ENCODE data around the gene HBS1L. TPM values are rescaled to one million over a fixed set of nuclear protein-coding genes. Genes with fewer than 3 reads are reported as not detected.

Gene HBS1L
- total and polyA plus RNA-seq, 2 of the 4 experiments (the other 2 are of a cell fraction), result 45.1 to 120 TPM

- H3K27ac ChIP-seq (ENCODE audit: insufficient read depth, low read length), result no peak overlapping the region
- ChIA-PET POLR2A (ENCODE audit: unreplicated experiment) (no interaction called here), CTCF (interaction anchor here (0.9 kb wide), 1 partner anchor 10 kb away, joined by 3 read pairs; no protein-coding TSS in a partner anchor)
- H4K8ac ChIP-seq (ENCODE audit: low read depth in 2 of 2, low read length in 2 of 2), result no peak overlapping the region
- H3K27me3 ChIP-seq (ENCODE audit: control insufficient read depth, insufficient read depth, low read length), result no peaks in the 10 kb centered on the region
- no peak overlapping the region for H3K4ac ChIP-seq (ENCODE audit: low read depth, low read length)
- H4K5ac ChIP-seq (ENCODE audit: low read depth, low read length), result no peak overlapping the region
- no peak overlapping the region for H3K18ac ChIP-seq (ENCODE audit: low read depth, low read length)
- H2AFZ ChIP-seq (replicated peaks; ENCODE audit: low read length, poor library complexity), result no peak overlapping the region
- ATAC-seq (ENCODE audit: low read depth), result no peak
- H3K14ac ChIP-seq (replicated peaks; ENCODE audit: low read depth, low read length), result no peak overlapping the region
- H2BK20ac ChIP-seq (ENCODE audit: low read depth, low read length), result no peak overlapping the region
- H2AK5ac ChIP-seq (ENCODE audit: low read depth, low read length), result no peak overlapping the region
- no peaks in the 10 kb centered on the region for H4K20me1 ChIP-seq (ENCODE audit: insufficient read depth, low read length)
- no peak overlapping the region for H2BK15ac ChIP-seq (ENCODE audit: low read depth, low read length)
- dilution Hi-C loops (cut with HindIII; ENCODE audit: low sequenced_read_pairs, unreplicated experiment), result no loop called here
- no peak overlapping the region for H2BK5ac ChIP-seq (ENCODE audit: low read depth, low read length, poor library complexity, severe bottlenecking)
- H2BK120ac ChIP-seq (ENCODE audit: low read depth, low read length), result no peak overlapping the region
- H4K91ac ChIP-seq (ENCODE audit: insufficient read depth, low read depth, low read length), result no peak overlapping the region
- in situ Hi-C loops (cut with MboI; ENCODE audit: low sequenced_read_pairs), result no loop called here
- no peaks in the 10 kb centered on the region for H3K4me1 ChIP-seq (ENCODE audit: control insufficient read depth, insufficient read depth, low read length)
- no CpG with 5 or more reads among the region's 1 CpG for WGBS, 2 experiments (ENCODE audit: extremely low coverage in 2 of 2, insufficient read length in 1 of 2)
- H3K9me1 ChIP-seq (ENCODE audit: insufficient read depth, low read length), result no peaks in the 10 kb centered on the region
- no peak overlapping the region for H3K4me3 ChIP-seq (ENCODE audit: insufficient read depth, low read depth, low read length)
- no peak overlapping the region for H3K23ac ChIP-seq (ENCODE audit: low read depth, low read length)
- H3K9me3 ChIP-seq (ENCODE audit: control insufficient read depth, insufficient read depth, low read length), result no peaks in the 10 kb centered on the region
- peaks cover 5% of the 10 kb centered on the region for H3K36me3 ChIP-seq (ENCODE audit: control insufficient read depth, insufficient read depth, low read length)
- TF ChIP-seq RFX5 (IDR thresholded peaks at IDR 0.05; ENCODE audit: low read depth, low read length) (no peak), CEBPB (IDR thresholded peaks at IDR 0.05; ENCODE audit: low read depth, low read length) (no peak), NFE2L2 (IDR thresholded peaks at IDR 0.05; ENCODE audit: low read depth, low read length) (no peak), CHD1 (IDR thresholded peaks at IDR 0.05; ENCODE audit: low read depth, low read length) (no peak), SMC3 (IDR thresholded peaks at IDR 0.05; ENCODE audit: low read depth, low read length) (no peak), FOS (IDR thresholded peaks at IDR 0.05; ENCODE audit: low read depth, low read length) (no peak), POLR2A (IDR thresholded peaks at IDR 0.05; ENCODE audit: low read depth, low read length) (no peak), MAFK (IDR thresholded peaks at IDR 0.05; ENCODE audit: low read depth, low read length) (no peak), RCOR1 (IDR thresholded peaks at IDR 0.05; ENCODE audit: insufficient replicate concordance, low read length) (no peak), MXI1 (IDR thresholded peaks at IDR 0.05; ENCODE audit: borderline replicate concordance, low read depth, low read length) (no peak), CTCF (conservative IDR thresholded peaks at IDR 0.05; ENCODE audit: low read depth, low read length) (no peak), RAD21 (IDR thresholded peaks at IDR 0.05; ENCODE audit: low read length) (no peak), BHLHE40 (IDR thresholded peaks at IDR 0.05; ENCODE audit: low read depth, low read length) (no peak), MAZ (IDR thresholded peaks at IDR 0.05; ENCODE audit: borderline replicate concordance, low read depth, low read length) (no peak)
- TF ChIP-seq, protein P1, sequence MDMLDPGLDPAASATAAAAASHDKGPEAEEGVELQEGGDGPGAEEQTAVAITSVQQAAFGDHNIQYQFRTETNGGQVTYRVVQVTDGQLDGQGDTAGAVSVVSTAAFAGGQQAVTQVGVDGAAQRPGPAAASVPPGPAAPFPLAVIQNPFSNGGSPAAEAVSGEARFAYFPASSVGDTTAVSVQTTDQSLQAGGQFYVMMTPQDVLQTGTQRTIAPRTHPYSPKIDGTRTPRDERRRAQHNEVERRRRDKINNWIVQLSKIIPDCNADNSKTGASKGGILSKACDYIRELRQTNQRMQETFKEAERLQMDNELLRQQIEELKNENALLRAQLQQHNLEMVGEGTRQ (IDR thresholded peaks at IDR 0.05; ENCODE audit: low read depth, low read length), result no peak
- TF ChIP-seq, protein P2, sequence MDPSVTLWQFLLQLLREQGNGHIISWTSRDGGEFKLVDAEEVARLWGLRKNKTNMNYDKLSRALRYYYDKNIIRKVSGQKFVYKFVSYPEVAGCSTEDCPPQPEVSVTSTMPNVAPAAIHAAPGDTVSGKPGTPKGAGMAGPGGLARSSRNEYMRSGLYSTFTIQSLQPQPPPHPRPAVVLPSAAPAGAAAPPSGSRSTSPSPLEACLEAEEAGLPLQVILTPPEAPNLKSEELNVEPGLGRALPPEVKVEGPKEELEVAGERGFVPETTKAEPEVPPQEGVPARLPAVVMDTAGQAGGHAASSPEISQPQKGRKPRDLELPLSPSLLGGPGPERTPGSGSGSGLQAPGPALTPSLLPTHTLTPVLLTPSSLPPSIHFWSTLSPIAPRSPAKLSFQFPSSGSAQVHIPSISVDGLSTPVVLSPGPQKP (IDR thresholded peaks at IDR 0.05; ENCODE audit: borderline replicate concordance, low read depth, low read length), result no peak
- H3K56ac ChIP-seq (ENCODE audit: extremely low read depth, insufficient read depth, low read length), result no peak overlapping the region
- intact Hi-C loops (cut with micrococcal nuclease), result no loop called here
- H2AK9ac ChIP-seq (replicated peaks; ENCODE audit: low read depth, low read length, poor library complexity), result no peak overlapping the region
- no peak overlapping the region for H3K9ac ChIP-seq (ENCODE audit: low read depth, low read length)
- DNase-seq, result no peak
- H3K79me1 ChIP-seq (ENCODE audit: low read depth in 1 of 2, low read length in 2 of 2), result no peaks in the 10 kb centered on the region
- no TSS peak for BruUV-seq (replicated peaks)
- H3K4me2 ChIP-seq (ENCODE audit: low read depth, low read length), result no peak overlapping the region
Observed at GRCh38 chr6:134964451-134965203, 90.0 kb downstream of the HBS1L start.

Measured in IMR-90 (cell line).